ENCODE measurements around the gene TXNRD1. TPM values are rescaled to one million over a fixed set of nuclear protein-coding genes. Genes with fewer than 3 reads are reported as not detected.

The TXNRD1 gene
- total and polyA plus RNA-seq, 9 donors: 45.0 to 157 (median 77.4) TPM

GRCh38 chr12:104375775-104376174, 160.2 kb downstream of the TXNRD1 start:
- no peaks in the 10 kb centered on the region for H3K4me1 ChIP-seq (ENCODE audit: insufficient read depth)
- H3K4me3 ChIP-seq: no peak overlapping the region
- intact Hi-C loops (cut with DNase I): loop anchor here in 1 of 4 donors (10.0 kb wide), 1 partner anchor 669 kb away; no protein-coding TSS in a partner anchor
- H3K36me3 ChIP-seq: no peaks in the 10 kb centered on the region
- H3K27me3 ChIP-seq: no peaks in the 10 kb centered on the region
- H3K27ac ChIP-seq: no peak overlapping the region
- WGBS, 3 donors: 62 to 70% (median 64%) methylated on average over 4 of the region's 4 CpGs
- TF ChIP-seq POLR2A (IDR thresholded peaks at IDR 0.05) (no peak), EP300 (IDR thresholded peaks at IDR 0.05) (no peak)
- TF ChIP-seq, protein P1, sequence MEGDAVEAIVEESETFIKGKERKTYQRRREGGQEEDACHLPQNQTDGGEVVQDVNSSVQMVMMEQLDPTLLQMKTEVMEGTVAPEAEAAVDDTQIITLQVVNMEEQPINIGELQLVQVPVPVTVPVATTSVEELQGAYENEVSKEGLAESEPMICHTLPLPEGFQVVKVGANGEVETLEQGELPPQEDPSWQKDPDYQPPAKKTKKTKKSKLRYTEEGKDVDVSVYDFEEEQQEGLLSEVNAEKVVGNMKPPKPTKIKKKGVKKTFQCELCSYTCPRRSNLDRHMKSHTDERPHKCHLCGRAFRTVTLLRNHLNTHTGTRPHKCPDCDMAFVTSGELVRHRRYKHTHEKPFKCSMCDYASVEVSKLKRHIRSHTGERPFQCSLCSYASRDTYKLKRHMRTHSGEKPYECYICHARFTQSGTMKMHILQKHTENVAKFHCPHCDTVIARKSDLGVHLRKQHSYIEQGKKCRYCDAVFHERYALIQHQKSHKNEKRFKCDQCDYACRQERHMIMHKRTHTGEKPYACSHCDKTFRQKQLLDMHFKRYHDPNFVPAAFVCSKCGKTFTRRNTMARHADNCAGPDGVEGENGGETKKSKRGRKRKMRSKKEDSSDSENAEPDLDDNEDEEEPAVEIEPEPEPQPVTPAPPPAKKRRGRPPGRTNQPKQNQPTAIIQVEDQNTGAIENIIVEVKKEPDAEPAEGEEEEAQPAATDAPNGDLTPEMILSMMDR (IDR thresholded peaks at IDR 0.05): no peak
- H3K9me3 ChIP-seq: no peaks in the 10 kb centered on the region
- no peak for DNase-seq

- no peak for TF ChIP-seq EP300 (IDR thresholded peaks at IDR 0.05)
- TF ChIP-seq, protein P1 (IDR thresholded peaks at IDR 0.05): no peak
- no peak for TF ChIP-seq POLR2A (IDR thresholded peaks at IDR 0.05)
- Histone ChIP-seq H3K4me1 (ENCODE audit: insufficient read depth) (no peaks in the 10 kb centered on the region), H3K9me3 (no peaks in the 10 kb centered on the region), H3K27me3 (no peaks in the 10 kb centered on the region), H3K4me3 (no peak overlapping the region), H3K27ac (no peak overlapping the region), H3K36me3 (no peaks in the 10 kb centered on the region)
- intact Hi-C loops (cut with DNase I): loop anchor here in 1 of 4 donors (10.0 kb wide), 1 partner anchor 668 kb away; no protein-coding TSS in a partner anchor
- WGBS, 3 donors: 82 to 85% (median 82%) methylated on average over 18 of the region's 18 CpGs
- no peak for DNase-seq
Measured at GRCh38 chr12:104376650-104377513, 161.3 kb downstream of the TXNRD1 start.

- 68 to 70% (median 70%) methylated on average over 5 of the region's 5 CpGs for WGBS, 3 donors
- Histone ChIP-seq H3K36me3 (no peaks in the 10 kb centered on the region), H3K27ac (no peak overlapping the region), H3K4me3 (no peak overlapping the region), H3K27me3 (no peaks in the 10 kb centered on the region), H3K4me1 (ENCODE audit: insufficient read depth) (no peaks in the 10 kb centered on the region), H3K9me3 (no peaks in the 10 kb centered on the region)
- no peak for DNase-seq
- intact Hi-C loops (cut with DNase I): loop anchor here in 1 of 4 donors (10.0 kb wide), 1 partner anchor 667 kb away; no protein-coding TSS in a partner anchor
- no peak for TF ChIP-seq EP300 (IDR thresholded peaks at IDR 0.05)
- no peak for TF ChIP-seq POLR2A (IDR thresholded peaks at IDR 0.05)
- TF ChIP-seq, protein P1 (IDR thresholded peaks at IDR 0.05): no peak
Measured at GRCh38 chr12:104377514-104377812, 161.9 kb downstream of the TXNRD1 start.

- H3K9me3 ChIP-seq: no peaks in the 10 kb centered on the region
- TF ChIP-seq POLR2A (IDR thresholded peaks at IDR 0.05) (no peak), EP300 (IDR thresholded peaks at IDR 0.05) (no peak)
- TF ChIP-seq, protein P1 (IDR thresholded peaks at IDR 0.05): no peak
- intact Hi-C loops (cut with DNase I): loop anchor here in 1 of 4 donors (10.0 kb wide), 1 partner anchor 666 kb away; no protein-coding TSS in a partner anchor
- no peak for DNase-seq
- H3K36me3 ChIP-seq: no peaks in the 10 kb centered on the region
- H3K4me3 ChIP-seq: no peak overlapping the region
- no peak overlapping the region for H3K27ac ChIP-seq
- no peaks in the 10 kb centered on the region for H3K4me1 ChIP-seq (ENCODE audit: insufficient read depth)
- no peaks in the 10 kb centered on the region for H3K27me3 ChIP-seq
- WGBS, 3 donors: 89 to 92% (median 91%) methylated on average over 4 of the region's 4 CpGs
Measured at GRCh38 chr12:104378427-104378826, 162.8 kb downstream of the TXNRD1 start.

Data from ovary (tissue), 9 donors.